Measurements from ENCODE around the gene UBL4A. TPM values are rescaled to one million over a fixed set of nuclear protein-coding genes. Genes with fewer than 3 reads are reported as not detected.

UBL4A gene
- total and polyA plus RNA-seq, 2 of the 13 experiments (the other 11 are each of a cell fraction or from before 2014, with no cell fraction given), result 16.8 to 25.5 TPM

DNA sequence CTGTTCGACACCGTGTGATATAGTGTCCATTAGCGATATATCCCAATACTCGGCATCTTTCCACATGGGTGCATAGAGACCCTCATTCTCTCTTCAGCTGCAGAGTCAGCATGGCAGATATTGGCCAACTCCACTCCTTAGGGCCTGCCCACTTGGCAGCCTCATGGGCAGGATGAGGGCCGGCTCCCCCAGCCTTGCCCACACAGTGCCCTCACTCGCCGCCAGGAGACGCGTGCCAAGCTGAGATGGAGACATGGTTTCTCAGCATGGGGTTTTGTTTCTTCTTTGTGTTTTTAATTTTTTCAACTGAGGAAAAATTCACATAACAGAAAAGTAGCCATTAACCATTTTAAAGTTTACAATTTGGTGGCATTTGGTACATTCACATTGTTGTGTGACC is 33.6 kb downstream of the UBL4A start (continued):
- TF ChIP-seq HNRNPH1 (optimal IDR thresholded peaks at IDR 0.05; ENCODE audit: low read depth, low read length), result no peak
- TF ChIP-seq ERF (CRISPR knock-in tag; IDR thresholded peaks at IDR 0.05), result no peak
- TF ChIP-seq SOX5 (CRISPR knock-in tag; IDR thresholded peaks at IDR 0.05; ENCODE audit: borderline replicate concordance), result no peak
- no peak for TF ChIP-seq ZNF124 (CRISPR knock-in tag; IDR thresholded peaks at IDR 0.05)

DNA sequence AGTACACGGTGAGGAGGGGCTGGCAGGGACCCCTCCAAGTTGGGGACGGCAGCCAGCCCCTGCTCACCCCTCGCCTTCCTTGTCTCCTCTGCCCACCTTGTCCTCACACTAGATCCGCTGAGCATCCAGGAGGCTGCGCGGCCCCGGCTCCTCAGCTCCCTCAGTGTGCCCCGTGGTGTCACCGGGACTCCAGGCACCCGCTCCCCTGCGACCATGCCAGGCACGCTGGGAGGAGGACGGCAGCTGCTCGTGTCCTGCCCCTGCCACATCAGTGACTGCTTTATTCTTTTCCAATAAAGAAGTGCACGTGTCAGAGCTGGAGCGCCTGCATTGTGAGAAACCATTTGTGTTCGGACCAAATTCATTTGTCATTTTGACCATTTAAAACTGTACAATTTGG is 36.1 kb downstream of the UBL4A start:
- Histone ChIP-seq H3K36me3 (replicated peaks in 1 of 2; ENCODE audit: control insufficient read depth in 1 of 2, insufficient read depth in 2 of 2, low read length in 2 of 2) (no peaks in the 10 kb centered on the region; a peak in 1 of 5 replicates), H3K4me2 (ENCODE audit: low read depth, low read length) (no peak overlapping the region), H3K79me2 (ENCODE audit: insufficient read depth, low read length) (no peaks in the 10 kb centered on the region), H3K4me3 (replicated peaks in 1 of 3; ENCODE audit: insufficient read depth in 1 of 3, low read depth in 2 of 3, low read length in 3 of 3) (no peak overlapping the region), H3K9ac (ENCODE audit: insufficient read depth, low read depth, low read length) (no peak overlapping the region), H4K20me1 (ENCODE audit: insufficient read depth, low read length) (no peaks in the 10 kb centered on the region), H3K27ac (ENCODE audit: extremely low read length, insufficient read depth, low read length) (no peak overlapping the region), H3K27me3 (ENCODE audit: control insufficient read depth in 1 of 2, insufficient read depth in 2 of 2, low read length in 2 of 2) (no peaks in the 10 kb centered on the region), H3K9me3 (ENCODE audit: low read length) (no peaks in the 10 kb centered on the region), H3K4me1 (ENCODE audit: insufficient read depth, low read length) (peaks cover 3% of the 10 kb centered on the region), H2AFZ (ENCODE audit: low read length) (no peak overlapping the region)
- POLR2A ChIA-PET, result no interaction called here
- no peak for TF ChIP-seq EZH2 (conservative IDR thresholded peaks at IDR 0.05; ENCODE audit: low read depth, low read length)
- TF ChIP-seq NFYC (CRISPR knock-in tag; IDR thresholded peaks at IDR 0.05), result no peak
- no peak for TF ChIP-seq ZNF510 (CRISPR knock-in tag; IDR thresholded peaks at IDR 0.05; ENCODE audit: low read depth)
- TF ChIP-seq ZBTB1 (CRISPR knock-in tag; IDR thresholded peaks at IDR 0.05; ENCODE audit: borderline replicate concordance), result no peak
- TF ChIP-seq ZNF547 (CRISPR knock-in tag; IDR thresholded peaks at IDR 0.05), result no peak
- no peak for TF ChIP-seq ZFX (CRISPR knock-in tag; IDR thresholded peaks at IDR 0.05; ENCODE audit: low read depth)
- no peak for TF ChIP-seq CBX1 (IDR thresholded peaks at IDR 0.05; ENCODE audit: low read depth)
- no peak for TF ChIP-seq HOXA5 (CRISPR knock-in tag; IDR thresholded peaks at IDR 0.05)
- TF ChIP-seq SMARCE1 (IDR thresholded peaks at IDR 0.05; ENCODE audit: borderline replicate concordance), result no peak
- no peak for TF ChIP-seq SP2 (CRISPR knock-in tag; IDR thresholded peaks at IDR 0.05)
- no peak for TF ChIP-seq ZNF644 (CRISPR knock-in tag; IDR thresholded peaks at IDR 0.05; ENCODE audit: low read depth)
- no peak for TF ChIP-seq SATB2 (CRISPR knock-in tag; IDR thresholded peaks at IDR 0.05)
- TF ChIP-seq, protein P1, sequence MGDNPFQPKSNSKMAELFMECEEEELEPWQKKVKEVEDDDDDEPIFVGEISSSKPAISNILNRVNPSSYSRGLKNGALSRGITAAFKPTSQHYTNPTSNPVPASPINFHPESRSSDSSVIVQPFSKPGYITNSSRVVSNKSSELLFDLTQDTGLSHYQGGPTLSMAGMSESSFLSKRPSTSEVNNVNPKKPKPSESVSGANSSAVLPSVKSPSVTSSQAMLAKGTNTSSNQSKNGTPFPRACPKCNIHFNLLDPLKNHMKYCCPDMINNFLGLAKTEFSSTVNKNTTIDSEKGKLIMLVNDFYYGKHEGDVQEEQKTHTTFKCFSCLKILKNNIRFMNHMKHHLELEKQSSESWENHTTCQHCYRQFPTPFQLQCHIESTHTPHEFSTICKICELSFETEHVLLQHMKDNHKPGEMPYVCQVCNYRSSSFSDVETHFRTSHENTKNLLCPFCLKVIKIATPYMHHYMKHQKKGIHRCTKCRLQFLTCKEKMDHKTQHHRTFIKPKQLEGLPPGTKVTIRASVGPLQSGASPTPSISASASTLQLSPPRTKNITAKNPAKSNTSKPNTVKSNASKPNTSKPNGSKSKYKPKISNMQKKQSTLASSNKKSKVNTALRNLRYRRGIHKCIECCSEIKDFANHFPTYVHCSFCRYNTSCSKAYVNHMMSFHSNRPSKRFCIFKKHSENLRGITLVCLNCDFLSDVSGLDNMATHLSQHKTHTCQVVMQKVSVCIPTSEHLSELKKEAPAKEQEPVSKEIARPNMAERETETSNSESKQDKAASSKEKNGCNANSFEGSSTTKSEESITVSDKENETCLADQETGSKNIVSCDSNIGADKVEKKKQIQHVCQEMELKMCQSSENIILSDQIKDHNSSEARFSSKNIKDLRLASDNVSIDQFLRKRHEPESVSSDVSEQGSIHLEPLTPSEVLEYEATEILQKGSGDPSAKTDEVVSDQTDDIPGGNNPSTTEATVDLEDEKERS (CRISPR knock-in tag; IDR thresholded peaks at IDR 0.05), result no peak
- no peak for TF ChIP-seq PRPF4 (IDR thresholded peaks at IDR 0.05; ENCODE audit: low read depth, low read length, poor library complexity, severe bottlenecking)
- no peak for FAIRE-seq
- no peak for ATAC-seq
- CTCF ChIA-PET (ENCODE audit: low intra/inter-chr PET ratio, low total read pairs), result no interaction called here
- in situ Hi-C loops (cut with HindIII; ENCODE audit: extremely low pct_ligation_motif_present, low pct_unique_long_range_greater_than_20kb), result no loop called here
- BruUV-seq (replicated peaks), result no TSS peak
- intact Hi-C loops (cut with micrococcal nuclease; ENCODE audit: unreplicated experiment), result no loop called here
- WGBS (ENCODE audit: low lambda C conversion rate), result 98% methylated on average over 8 of the region's 17 CpGs
- no peak for DNase-seq (ENCODE audit: low spot score)
